Motor neuron (in vitro differentiated cells): ENCODE measurements around the gene KRTCAP2. TPM values are rescaled to one million over a fixed set of nuclear protein-coding genes. Genes with fewer than 3 reads are reported as not detected.
"Not testable (repeated sequence)": the region's sequence is repeated elsewhere in the genome, so short reads cannot be mapped to it uniquely, and the experiment has no call there.

ENCODE experiments used
- ATAC-seq, 8 experiments: fragments of 200-7000 bp; cut with Tn5 transposase; replicated peaks in 6 of 8; 2 replicates each; pipeline ENCODE4 v1.8.0; 2021; ENCODE audit warnings: mild to moderate bottlenecking in 8 of 8, moderate library complexity in 8 of 8
- H3K27ac ChIP-seq, 2 donors: fragments of 250-450 bp; sonication (Bioruptor Pico); 2 replicates each; pipeline ENCODE4 v1.9.0; 2021; ENCODE audit warnings: antibody characterized with exemption in 2 of 2, mild to moderate bottlenecking in 2 of 2, moderate library complexity in 1 of 2
- H3K4me1 ChIP-seq, 2 donors: fragments of 250-450 bp; sonication (Bioruptor Pico); replicated peaks in 1 of 2; 2 replicates each; pipeline ENCODE4 v1.6.1; 2021; ENCODE audit warnings: antibody characterized with exemption in 2 of 2, mild to moderate bottlenecking in 2 of 2, moderate library complexity in 1 of 2
- H3K4me3 ChIP-seq, 5 donors: fragments of 250-450 bp; sonication (Bioruptor Pico); 2 replicates each; pipeline ENCODE4 v1.9.0; 2021; ENCODE audit warnings: antibody characterized with exemption in 5 of 5, mild to moderate bottlenecking in 5 of 5, moderate library complexity in 4 of 5
- WGBS, 10 experiments: fragments of 450-650 bp; shearing (Covaris generic); methylation state at CpG; one replicate each; pipeline ENCODE4 v1.0.0; 2022; 5-methylcytosine and 5-hydroxymethylcytosine counted together
- in situ Hi-C, 9 experiments: fragments of 400-800 bp; cut with MboI; loops; one replicate each; pipeline ENCODE4 v1.15.0; 2021; ENCODE audit warnings: low sequenced_read_pairs in 9 of 9, low pct_unique_long_range_greater_than_20kb in 2 of 9; ENCODE audit not compliant: unreplicated experiment in 9 of 9
- total RNA-seq, 8 experiments: library from RNA; unstranded; fragments of 300-600 nt; gene quantifications; 2 replicates each; pipeline versions ENCODE4 v1.2.3 to v1.2.4, GENCODE V29; 2022

The KRTCAP2 gene
- total RNA-seq, 8 experiments from 2014 or later, result 166 to 272 (median 202) TPM

- in situ Hi-C loops, result no loop called here
- no peak for ATAC-seq
- Histone ChIP-seq H3K4me3 (no peak overlapping the region), H3K4me1 (peaks cover 14 to 16% of the 10 kb centered on the region in 2 donors), H3K27ac (no peak overlapping the region)
- WGBS, 10 experiments, result 92 to 97% methylated on average over 5 to 6 of the region's 9 CpGs; no CpG with 5 or more reads in 8 of the 10 experiments
These were observed 2.8 kb upstream of the KRTCAP2 start for GRCh38 chr1:155175927-155176371.

GRCh38 chr1:155175281-155175926, 2.3 kb upstream of the KRTCAP2 start:
- in situ Hi-C loops, result no loop called here
- H3K27ac ChIP-seq, result peak overlapping the region; percentile 86 to 89

GRCh38 chr1:155174324-155175280, 1.5 kb upstream of the KRTCAP2 start:
- ATAC-seq, result peak in 5 of 8 experiments; percentile 25 to 52 (median 40)
- peak overlapping the region; percentile 86 to 89 for H3K27ac ChIP-seq

More at GRCh38 chr1:155175281-155175926, 2.3 kb upstream of the KRTCAP2 start:
- no peak for ATAC-seq
- H3K4me3 ChIP-seq, result peak overlapping the region; percentile 70 to 96 (median 83)
- WGBS, 10 experiments, result 67 to 100% (median 91%) methylated on average over 1 to 5 of the region's 12 CpGs; no CpG with 5 or more reads in 4 of the 10 experiments
- H3K4me1 ChIP-seq, result peaks cover 14 to 16% of the 10 kb centered on the region in 2 donors

GRCh38 chr1:155173478-155174323, 597 bp upstream of the KRTCAP2 start, which contains the start of gene TRIM46:
Gene TRIM46, plus strand, starts transcription at chr1:155173849. Its CDS starts 118 bp downstream, at chr1:155173967.
- 0 to 10% (median 0%) methylated on average over 1 to 9 of the region's 38 CpGs; no CpG with 5 or more reads in 3 of the 10 experiments for WGBS, 10 experiments
- ATAC-seq, result peak in 5 of 8 experiments; percentile 50 to 67 (median 63)
- Histone ChIP-seq H3K4me1 (peaks cover 14 to 16% of the 10 kb centered on the region in 2 donors), H3K27ac (peak within 1 kb of the TSS; percentile 86 to 89), H3K4me3 (peak within 1 kb of the TSS; percentile 70 to 96 (median 83))
- in situ Hi-C loops, result no loop called here

More at GRCh38 chr1:155174324-155175280, 1.5 kb upstream of the KRTCAP2 start:
- in situ Hi-C loops, result no loop called here
- peaks cover 14 to 16% of the 10 kb centered on the region in 2 donors for H3K4me1 ChIP-seq
- peak overlapping the region; percentile 70 to 96 (median 83) for H3K4me3 ChIP-seq
- 0 to 40% (median 28%) methylated on average over 1 to 3 of the region's 35 CpGs; no CpG with 5 or more reads in 7 of the 10 experiments for WGBS, 10 experiments

GRCh38 chr1:155171836-155172731, 1.0 kb downstream of the KRTCAP2 start:
- no peak for ATAC-seq
- Histone ChIP-seq H3K27ac (peak overlapping the region; percentile 86 to 89), H3K4me3 (peak overlapping the region; percentile 70 to 96 (median 83)), H3K4me1 (peaks cover 17 to 21% of the 10 kb centered on the region in 2 donors)
- WGBS, 10 experiments, result 0 to 69% (median 48%) methylated on average over 1 to 7 of the region's 8 CpGs; no CpG with 5 or more reads in 1 of the 10 experiments
- in situ Hi-C loops, result no loop called here

GRCh38 chr1:155170806-155171205, 2.3 kb downstream of the KRTCAP2 start:
- 50 to 100% (median 92%) methylated on average over 2 to 7 of the region's 7 CpGs; no CpG with 5 or more reads in 3 of the 10 experiments for WGBS, 10 experiments
- in situ Hi-C loops, result no loop called here
- no peak for ATAC-seq
- Histone ChIP-seq H3K27ac (no peak overlapping the region), H3K4me3 (no peak overlapping the region), H3K4me1 (peaks cover 21 to 31% of the 10 kb centered on the region in 2 donors)

- no peak for ATAC-seq
- 80 to 100% (median 93%) methylated on average over 1 to 2 of the region's 2 CpGs; no CpG with 5 or more reads in 3 of the 10 experiments for WGBS, 10 experiments
- in situ Hi-C loops, result no loop called here
- Histone ChIP-seq H3K4me1 (peaks cover 18 to 26% of the 10 kb centered on the region in 2 donors), H3K4me3 (no peak overlapping the region), H3K27ac (no peak overlapping the region)
These were observed 2.9 kb downstream of the KRTCAP2 start for GRCh38 chr1:155170101-155170785.

GRCh38 chr1:155169541-155169940, 3.6 kb downstream of the KRTCAP2 start:
- WGBS, 10 experiments, result 10 to 82% (median 67%) methylated on average over 1 to 5 of the region's 5 CpGs; no CpG with 5 or more reads in 3 of the 10 experiments
- Histone ChIP-seq H3K27ac (no peak overlapping the region), H3K4me1 (peaks cover 16 to 21% of the 10 kb centered on the region in 2 donors), H3K4me3 (no peak overlapping the region)
- in situ Hi-C loops, result loop anchor here in 5 of 9 experiments (5.0 to 10.0 kb wide), 3 partner anchors 65 to 77 kb away; no protein-coding TSS in a partner anchor
- ATAC-seq, result no peak

- peaks cover 16 to 21% of the 10 kb centered on the region in 2 donors for H3K4me1 ChIP-seq
- H3K27ac ChIP-seq, result no peak overlapping the region
- H3K4me3 ChIP-seq, result no peak overlapping the region
- WGBS, 10 experiments, result 53 to 92% (median 85%) methylated on average over 4 to 10 of the region's 10 CpGs; no CpG with 5 or more reads in 2 of the 10 experiments
- in situ Hi-C loops, result loop anchor here in 5 of 9 experiments (5.0 to 10.0 kb wide), 3 partner anchors 64 to 76 kb away; no protein-coding TSS in a partner anchor
- no peak for ATAC-seq
These were observed 4.5 kb downstream of the KRTCAP2 start for GRCh38 chr1:155168456-155169210.

GRCh38 chr1:155168105-155168445, 5.0 kb downstream of the KRTCAP2 start:
- not testable (repeated sequence) for H3K27ac ChIP-seq, ATAC-seq, H3K4me3 ChIP-seq
- WGBS, 10 experiments, result 8 to 80% (median 54%) methylated on average over 1 to 4 of the region's 4 CpGs; no CpG with 5 or more reads in 5 of the 10 experiments
- H3K4me1 ChIP-seq, result peaks cover 16 to 21% of the 10 kb centered on the region in 2 donors
- in situ Hi-C loops, result loop anchor here in 5 of 9 experiments (5.0 to 10.0 kb wide), 3 partner anchors 63 to 76 kb away; no protein-coding TSS in a partner anchor
